Activated CD8-positive, alpha-beta T cell treated with anti-CD3 and anti-CD28 coated beads for 36 hours (primary cell): ENCODE data around the gene FYN. TPM values are rescaled to one million over a fixed set of nuclear protein-coding genes. Genes with fewer than 3 reads are reported as not detected.
A peak's percentile ranks its signal among the peaks of the same experiment; 100 is the strongest.

Source experiments
- ATAC-seq: fragments of 200-7000 bp; cut with Tn5 transposase; one replicate; pipeline ENCODE4 v1.10.0; 2021; ENCODE audit warnings: mild to moderate bottlenecking, moderate library complexity
- CTCF ChIA-PET: fragments of 350-600 bp; sonication (Branson Sonifier 250); formaldehyde crosslinking; loops from one replicate; lab custom pipeline; 2021; ENCODE audit warnings: antibody characterized with exemption; lab: Charles Lee
- POLR2A ChIA-PET: fragments of 350-600 bp; sonication (Branson Sonifier 250); formaldehyde crosslinking; loops from one replicate; lab custom pipeline; 2021; ENCODE audit warnings: antibody characterized with exemption; lab: Charles Lee
- DNase-seq: peaks from one replicate; pipeline ENCODE4 v3.0.0-alpha.2; 2020
- H3K27ac Mint-ChIP-seq: one replicate; pipeline ENCODE4 v1.8.0; 2021; ENCODE audit warnings: mild to moderate bottlenecking, mixed read lengths
- H3K27me3 Mint-ChIP-seq: one replicate; pipeline ENCODE4 v1.8.0; 2021; ENCODE audit warnings: mixed read lengths
- H3K36me3 Mint-ChIP-seq: one replicate; pipeline ENCODE4 v1.8.0; 2021; ENCODE audit warnings: low read depth, mixed read lengths
- H3K4me1 Mint-ChIP-seq: one replicate; pipeline ENCODE4 v1.8.0; 2021; ENCODE audit warnings: low read depth, mixed read lengths
- H3K4me3 Mint-ChIP-seq: one replicate; pipeline ENCODE4 v1.8.0; 2021; ENCODE audit warnings: mild to moderate bottlenecking, moderate library complexity, mixed read lengths
- H3K9me3 Mint-ChIP-seq: one replicate; pipeline ENCODE4 v1.8.0; 2021; ENCODE audit warnings: mixed read lengths
- intact Hi-C: fragments of 100-400 bp; cut with micrococcal nuclease; formaldehyde crosslinking; loops from one replicate; pipeline ENCODE4 v1.10.0; 2022
- total RNA-seq, 2 experiments: library from RNA; stranded (reverse); gene quantifications; one replicate each; pipeline ENCODE4 v1.2.3, GENCODE V29; 2021
- TF ChIP-seq, protein P1 (sequence below): fragments of 200-600 bp; IDR thresholded peaks from one replicate; pipeline ENCODE4 v1.8.0; 2022; ENCODE audit warnings: antibody characterized with exemption, mild to moderate bottlenecking

Gene FYN
- total RNA-seq, 2 experiments from 2014 or later = 384 to 386 TPM

DNA sequence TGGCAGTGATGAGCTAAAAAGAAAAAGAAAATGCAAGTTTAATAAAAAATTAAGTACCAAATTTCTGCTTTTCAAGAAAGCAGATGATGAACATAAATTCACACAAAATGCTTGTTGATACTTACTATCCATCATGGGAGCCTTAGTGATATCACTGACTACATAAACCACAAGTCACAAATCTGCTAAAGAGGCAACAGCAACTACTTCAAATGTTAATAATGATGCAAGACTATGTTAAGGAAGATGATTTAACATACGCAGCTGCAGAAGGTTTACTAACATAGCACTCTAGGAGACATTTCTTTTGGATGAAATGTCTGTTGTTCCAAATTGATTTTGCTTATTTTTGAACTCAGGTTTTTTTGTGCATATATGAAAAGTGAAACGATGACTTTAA lies 18.6 kb downstream of the FYN start:
- ChIA-PET POLR2A (interaction anchor here (0.8 to 2.1 kb wide), 8 partner anchors 8 to 153 kb away, joined by 3 to 16 read pairs (median 4); no protein-coding TSS in a partner anchor), CTCF (interaction anchor here (1.1 to 2.5 kb wide), 8 partner anchors 9 to 191 kb away, joined by 3 to 8 read pairs (median 4); no protein-coding TSS in a partner anchor)
- intact Hi-C loops = no loop called here
- no peak overlapping the region for H3K4me3 Mint-ChIP-seq
- TF ChIP-seq, protein P1, sequence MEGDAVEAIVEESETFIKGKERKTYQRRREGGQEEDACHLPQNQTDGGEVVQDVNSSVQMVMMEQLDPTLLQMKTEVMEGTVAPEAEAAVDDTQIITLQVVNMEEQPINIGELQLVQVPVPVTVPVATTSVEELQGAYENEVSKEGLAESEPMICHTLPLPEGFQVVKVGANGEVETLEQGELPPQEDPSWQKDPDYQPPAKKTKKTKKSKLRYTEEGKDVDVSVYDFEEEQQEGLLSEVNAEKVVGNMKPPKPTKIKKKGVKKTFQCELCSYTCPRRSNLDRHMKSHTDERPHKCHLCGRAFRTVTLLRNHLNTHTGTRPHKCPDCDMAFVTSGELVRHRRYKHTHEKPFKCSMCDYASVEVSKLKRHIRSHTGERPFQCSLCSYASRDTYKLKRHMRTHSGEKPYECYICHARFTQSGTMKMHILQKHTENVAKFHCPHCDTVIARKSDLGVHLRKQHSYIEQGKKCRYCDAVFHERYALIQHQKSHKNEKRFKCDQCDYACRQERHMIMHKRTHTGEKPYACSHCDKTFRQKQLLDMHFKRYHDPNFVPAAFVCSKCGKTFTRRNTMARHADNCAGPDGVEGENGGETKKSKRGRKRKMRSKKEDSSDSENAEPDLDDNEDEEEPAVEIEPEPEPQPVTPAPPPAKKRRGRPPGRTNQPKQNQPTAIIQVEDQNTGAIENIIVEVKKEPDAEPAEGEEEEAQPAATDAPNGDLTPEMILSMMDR = no peak
- peak overlapping the region; percentile 22 for H3K27ac Mint-ChIP-seq
- no peaks in the 10 kb centered on the region for H3K27me3 Mint-ChIP-seq
- peaks cover 72% of the 10 kb centered on the region for H3K36me3 Mint-ChIP-seq
- peaks cover 92% of the 10 kb centered on the region for H3K4me1 Mint-ChIP-seq
- H3K9me3 Mint-ChIP-seq = no peaks in the 10 kb centered on the region
- ATAC-seq = no peak
- no peak for DNase-seq

GRCh38 chr6:111852725-111853124 lies 20.5 kb downstream of the FYN start:
- no peak for ATAC-seq
- TF ChIP-seq, protein P1 = no peak
- Mint-ChIP-seq H3K27me3 (no peaks in the 10 kb centered on the region), H3K4me3 (no peak overlapping the region), H3K36me3 (peaks cover 64% of the 10 kb centered on the region), H3K27ac (peak overlapping the region; percentile 80), H3K4me1 (peaks cover 82% of the 10 kb centered on the region), H3K9me3 (no peaks in the 10 kb centered on the region)
- intact Hi-C loops = no loop called here
- CTCF ChIA-PET = interaction anchor here (0.7 to 2.5 kb wide), 5 partner anchors 9 to 190 kb away, joined by 3 to 8 read pairs (median 3); no protein-coding TSS in a partner anchor
- POLR2A ChIA-PET = interaction anchor here (1.0 to 2.1 kb wide), 5 partner anchors 11 to 121 kb away, joined by 3 to 16 read pairs (median 3); no protein-coding TSS in a partner anchor
- no peak for DNase-seq

GRCh38 chr6:111850295-111850937 lies 22.8 kb downstream of the FYN start:
- Mint-ChIP-seq H3K9me3 (no peaks in the 10 kb centered on the region), H3K4me1 (peaks cover 62% of the 10 kb centered on the region), H3K4me3 (peak overlapping the region; percentile 3), H3K27ac (peak overlapping the region; percentile 80), H3K36me3 (peaks cover 70% of the 10 kb centered on the region), H3K27me3 (no peaks in the 10 kb centered on the region)
- no peak for DNase-seq
- POLR2A ChIA-PET = interaction anchor here (0.8 to 2.5 kb wide), 7 partner anchors 11 to 124 kb away, joined by 3 to 16 read pairs (median 4); no protein-coding TSS in a partner anchor
- intact Hi-C loops = no loop called here
- CTCF ChIA-PET = interaction anchor here (0.7 to 1.9 kb wide), 9 partner anchors 10 to 192 kb away, joined by 3 to 7 read pairs (median 4); no protein-coding TSS in a partner anchor
- ATAC-seq = peak; percentile 42
- TF ChIP-seq, protein P1 = no peak

- Mint-ChIP-seq H3K4me3 (no peak overlapping the region), H3K36me3 (peaks cover 75% of the 10 kb centered on the region), H3K27me3 (no peaks in the 10 kb centered on the region), H3K4me1 (peaks cover 53% of the 10 kb centered on the region), H3K27ac (peak overlapping the region; percentile 66), H3K9me3 (no peaks in the 10 kb centered on the region)
- ATAC-seq = no peak
- POLR2A ChIA-PET = interaction anchor here (1.2 to 1.5 kb wide), 2 partner anchors 43 to 125 kb away, joined by 3 to 5 read pairs; no protein-coding TSS in a partner anchor
- TF ChIP-seq, protein P1 = no peak
- no peak for DNase-seq
- intact Hi-C loops = no loop called here
- CTCF ChIA-PET = interaction anchor here (0.9 kb wide), 1 partner anchor 9 kb away, joined by 3 read pairs; no protein-coding TSS in a partner anchor
These were observed 24.0 kb downstream of the FYN start for GRCh38 chr6:111849298-111849697.
